Spinal cord (tissue), 10 donors: ENCODE results near the gene CLPSL2. TPM values are rescaled to one million over a fixed set of nuclear protein-coding genes. Genes with fewer than 3 reads are reported as not detected.

ENCODE experiments used
- DNase-seq, 6 donors: peaks; one replicate each; pipeline versions ENCODE4 v3.0.0 to v3.0.0-alpha.2; 2013 to 2015; ENCODE audit warnings: low spot score in 6 of 6, low read depth in 4 of 6
- H3K27ac ChIP-seq: one replicate; pipeline ENCODE4 v1.5.1; 2013; ENCODE audit warnings: low read depth, low read length, control low read depth
- H3K27me3 ChIP-seq: one replicate; pipeline ENCODE4 v1.6.1; 2013; ENCODE audit warnings: low read length; ENCODE audit not compliant: control insufficient read depth, insufficient read depth
- H3K36me3 ChIP-seq: one replicate; pipeline ENCODE4 v1.6.1; 2013; ENCODE audit warnings: low read length; ENCODE audit not compliant: control insufficient read depth, insufficient read depth
- H3K4me1 ChIP-seq: one replicate; pipeline ENCODE4 v1.6.1; 2013; ENCODE audit warnings: low read length; ENCODE audit not compliant: control insufficient read depth, insufficient read depth
- H3K4me3 ChIP-seq: one replicate; pipeline ENCODE4 v1.5.1; 2013; ENCODE audit warnings: low read depth, low read length, control low read depth
- H3K9me3 ChIP-seq: one replicate; pipeline ENCODE4 v1.6.1; 2013; ENCODE audit warnings: low read length; ENCODE audit not compliant: control insufficient read depth, insufficient read depth
- WGBS: methylation state at CpG from one replicate; pipeline ENCODE4 v1.1.5; 2013; ENCODE audit warnings: missing lambda C conversion rate; ENCODE audit not compliant: insufficient coverage; 5-methylcytosine and 5-hydroxymethylcytosine counted together
- polyA plus RNA-seq, 2 donors: library from polyadenylated mRNA; unstranded; fragments of 120-200 nt; gene quantifications; one replicate each; pipeline ENCODE4 v1.2.1, GENCODE V29; 2013; ENCODE audit not compliant: insufficient read length in 2 of 2
- total RNA-seq, 2 donors: library from RNA; depleted of rRNA in 1 of 2; stranded (reverse); fragments of 120-200 nt in 1 of 2; fragments of >200 nt in 1 of 2; gene quantifications; one replicate each; pipeline versions ENCODE4 v1.2.3 to v1.2.4, GENCODE V29; 2013 to 2014
- donor health status: healthy.

The CLPSL2 gene
- total and polyA plus RNA-seq, 4 donors, result 0.56 TPM; not detected in 3

- Histone ChIP-seq H3K9me3 (no peaks in the 10 kb centered on the region), H3K4me1 (peaks cover 8% of the 10 kb centered on the region), H3K4me3 (no peak overlapping the region), H3K27me3 (peaks cover 22% of the 10 kb centered on the region), H3K27ac (no peak overlapping the region), H3K36me3 (no peaks in the 10 kb centered on the region)
- 90% methylated on average over 23 of the region's 23 CpGs for WGBS
- DNase-seq, result no peak
Observed at GRCh38 chr6:35765739-35766138, 10.7 kb upstream of the CLPSL2 start.

GRCh38 chr6:35769211-35769610 lies 7.2 kb upstream of the CLPSL2 start:
- Histone ChIP-seq H3K27me3 (peaks cover 13% of the 10 kb centered on the region), H3K9me3 (no peaks in the 10 kb centered on the region), H3K36me3 (no peaks in the 10 kb centered on the region), H3K4me1 (peaks cover 6% of the 10 kb centered on the region), H3K27ac (no peak overlapping the region), H3K4me3 (no peak overlapping the region)
- WGBS, result 88% methylated on average over 3 of the region's 4 CpGs
- no peak for DNase-seq

- Histone ChIP-seq H3K4me3 (no peak overlapping the region), H3K9me3 (no peaks in the 10 kb centered on the region), H3K27me3 (peaks cover 7% of the 10 kb centered on the region), H3K4me1 (peaks cover 3% of the 10 kb centered on the region), H3K27ac (no peak overlapping the region), H3K36me3 (no peaks in the 10 kb centered on the region)
- WGBS, result 90% methylated on average over 2 of the region's 5 CpGs
- no peak for DNase-seq
Observed at GRCh38 chr6:35771343-35771627, 5.1 kb upstream of the CLPSL2 start.

- H3K27me3 ChIP-seq, result peaks cover 11% of the 10 kb centered on the region
- DNase-seq, result no peak
- no peaks in the 10 kb centered on the region for H3K36me3 ChIP-seq
- WGBS, result 93% methylated on average over 6 of the region's 11 CpGs
- H3K4me3 ChIP-seq, result no peak overlapping the region
- peaks cover 4% of the 10 kb centered on the region for H3K4me1 ChIP-seq
- H3K27ac ChIP-seq, result no peak overlapping the region
- no peaks in the 10 kb centered on the region for H3K9me3 ChIP-seq
Observed at GRCh38 chr6:35774116-35774794, 2.1 kb upstream of the CLPSL2 start.

- 60% methylated on average over 4 of the region's 6 CpGs for WGBS
- no peak overlapping the region for H3K27ac ChIP-seq
- H3K27me3 ChIP-seq, result peaks cover 11% of the 10 kb centered on the region
Observed at GRCh38 chr6:35775031-35775430, 1.4 kb upstream of the CLPSL2 start.

GRCh38 chr6:35777356-35778102 lies 1.1 kb downstream of the CLPSL2 start:
- 89% methylated on average over 9 of the region's 10 CpGs for WGBS
- Histone ChIP-seq H3K9me3 (no peaks in the 10 kb centered on the region), H3K27ac (no peak overlapping the region), H3K4me3 (no peak overlapping the region), H3K27me3 (peaks cover 11% of the 10 kb centered on the region), H3K4me1 (peaks cover 4% of the 10 kb centered on the region), H3K36me3 (no peaks in the 10 kb centered on the region)
- no peak for DNase-seq

More at GRCh38 chr6:35775031-35775430, 1.4 kb upstream of the CLPSL2 start:
- Histone ChIP-seq H3K4me3 (no peak overlapping the region), H3K36me3 (no peaks in the 10 kb centered on the region), H3K9me3 (no peaks in the 10 kb centered on the region), H3K4me1 (peaks cover 4% of the 10 kb centered on the region)
- DNase-seq, result no peak

- DNase-seq, result no peak
- peaks cover 11% of the 10 kb centered on the region for H3K27me3 ChIP-seq
- 79% methylated on average over 2 of the region's 2 CpGs for WGBS
Observed at GRCh38 chr6:35778437-35778836, 2.0 kb downstream of the CLPSL2 start.

GRCh38 chr6:35780719-35781118 lies 4.3 kb downstream of the CLPSL2 start, which contains the start of gene CLPSL1:
Gene CLPSL1 (plus strand): TSS chr6:35781019. CDS start chr6:35781111, 92 bp downstream.
- WGBS, result 83% methylated on average over 6 of the region's 7 CpGs
- Histone ChIP-seq H3K9me3 (no peaks in the 10 kb centered on the region), H3K4me1 (peaks cover 4% of the 10 kb centered on the region), H3K36me3 (no peaks in the 10 kb centered on the region), H3K27me3 (peaks cover 12% of the 10 kb centered on the region), H3K4me3 (no peak within 1 kb of the TSS), H3K27ac (no peak within 1 kb of the TSS)
- no peak for DNase-seq

More at GRCh38 chr6:35778437-35778836, 2.0 kb downstream of the CLPSL2 start:
- Histone ChIP-seq H3K4me1 (peaks cover 4% of the 10 kb centered on the region), H3K4me3 (no peak overlapping the region), H3K27ac (no peak overlapping the region), H3K9me3 (no peaks in the 10 kb centered on the region), H3K36me3 (no peaks in the 10 kb centered on the region)

- Histone ChIP-seq H3K27ac (no peak overlapping the region), H3K4me3 (no peak overlapping the region), H3K36me3 (no peaks in the 10 kb centered on the region), H3K4me1 (peaks cover 1% of the 10 kb centered on the region), H3K9me3 (no peaks in the 10 kb centered on the region), H3K27me3 (peaks cover 9% of the 10 kb centered on the region)
- 100% methylated on average over 1 of the region's 2 CpGs for WGBS
- no peak for DNase-seq
Observed at GRCh38 chr6:35781290-35781689, 4.9 kb downstream of the CLPSL2 start.

GRCh38 chr6:35782424-35782823 lies 6.0 kb downstream of the CLPSL2 start:
- WGBS, result 66% methylated on average over 2 of the region's 3 CpGs
- no peak for DNase-seq
- H3K27ac ChIP-seq, result no peak overlapping the region
- H3K36me3 ChIP-seq, result no peaks in the 10 kb centered on the region
- peaks cover 16% of the 10 kb centered on the region for H3K27me3 ChIP-seq
- H3K9me3 ChIP-seq, result no peaks in the 10 kb centered on the region
- H3K4me1 ChIP-seq, result peaks cover 7% of the 10 kb centered on the region
- no peak overlapping the region for H3K4me3 ChIP-seq
